NCI-H1092 (cell line): Measurements from ENCODE around the gene TBC1D22A.

Experiments used
- DNase-seq: peaks from one replicate; lab custom pipeline; 2025; lab: John Stamatoyannopoulos, UW

TBC1D22A gene

GRCh38 chr22:47171441-47172221, 409.2 kb downstream of the TBC1D22A start:
- no peak for DNase-seq

DNA sequence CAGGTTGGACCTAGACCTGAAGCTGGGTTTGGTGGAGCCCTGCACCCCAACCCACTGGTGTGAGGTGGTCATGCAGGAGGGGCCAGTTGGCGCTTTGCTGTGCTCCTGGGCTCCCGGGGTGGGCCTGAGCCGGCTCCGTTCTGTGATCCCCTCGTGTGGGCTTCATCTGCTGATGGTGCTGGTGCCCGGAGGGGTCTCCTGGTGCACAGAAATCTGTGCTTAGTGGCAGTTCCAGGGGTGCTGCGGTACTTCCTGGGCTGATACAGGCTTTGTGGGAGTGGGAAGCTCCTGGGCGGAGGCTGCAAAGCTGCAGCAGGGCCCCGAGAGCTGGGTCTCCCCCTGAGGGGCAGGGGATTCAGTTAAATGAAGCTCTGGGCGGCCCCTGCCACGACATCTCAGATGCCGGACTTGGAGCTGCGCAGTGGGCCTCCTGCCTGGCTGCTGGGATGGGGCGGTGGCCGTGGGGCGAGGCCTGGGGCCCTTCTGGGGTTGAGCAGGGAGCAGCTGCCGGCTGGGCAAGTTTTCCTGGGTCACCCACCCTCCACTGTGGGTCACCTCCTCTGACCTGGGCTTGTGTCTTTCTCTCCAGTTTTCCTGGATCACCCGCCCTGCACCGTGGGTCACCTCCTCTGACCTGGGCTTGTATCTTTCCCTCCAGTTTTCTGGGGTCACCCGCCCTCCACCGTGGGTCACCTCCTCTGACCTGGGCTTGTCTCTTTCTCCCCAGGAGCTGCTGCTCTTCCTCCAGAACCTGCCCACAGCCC, 410.5 kb downstream of the TBC1D22A start:
- no peak for DNase-seq

GRCh38 chr22:47173535-47174021, 411.1 kb downstream of the TBC1D22A start:
- no peak for DNase-seq

DNA sequence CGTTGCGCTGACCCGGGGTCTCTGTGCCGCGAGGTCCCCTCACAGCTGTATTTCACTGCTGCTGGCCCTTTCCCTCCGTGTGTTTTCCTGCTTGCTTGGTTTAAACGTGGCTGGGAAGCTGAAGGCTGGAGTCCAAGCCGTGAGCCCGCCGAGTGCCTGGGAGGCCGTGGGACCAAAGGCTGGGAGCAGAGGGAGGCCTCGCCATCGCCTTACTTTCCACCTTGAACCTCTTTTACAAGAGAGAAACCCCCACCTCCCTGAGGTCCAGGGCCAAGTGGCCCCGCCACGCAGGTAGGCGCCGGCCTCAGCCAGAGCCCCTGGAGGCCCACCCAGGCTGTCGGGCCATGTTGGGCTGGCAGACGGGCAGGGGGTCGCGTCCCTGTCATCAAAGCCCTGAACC, 411.6 kb downstream of the TBC1D22A start:
- no peak for DNase-seq

DNA sequence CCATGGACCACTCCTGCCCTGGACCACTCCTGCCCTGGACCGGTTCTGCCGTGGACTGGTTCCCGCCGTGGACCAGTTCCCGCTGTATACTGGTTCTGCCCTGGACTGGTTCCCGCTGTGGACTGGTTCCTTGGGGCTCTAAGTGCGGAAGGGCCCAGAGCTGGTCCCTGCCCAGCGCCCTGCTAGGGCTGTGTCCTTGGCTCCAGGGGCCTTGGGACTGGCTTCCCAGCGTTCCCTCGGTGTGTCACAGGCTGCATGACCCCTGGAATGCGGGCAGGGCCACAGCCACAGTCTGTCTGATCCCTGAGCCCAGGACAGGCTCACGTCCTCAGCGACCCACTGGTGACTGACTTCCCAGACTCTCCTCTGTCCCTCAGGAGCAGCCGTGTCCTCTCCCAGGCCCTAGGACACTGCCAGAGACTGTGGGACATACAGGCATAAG, 412.2 kb downstream of the TBC1D22A start:
- no peak for DNase-seq

DNA sequence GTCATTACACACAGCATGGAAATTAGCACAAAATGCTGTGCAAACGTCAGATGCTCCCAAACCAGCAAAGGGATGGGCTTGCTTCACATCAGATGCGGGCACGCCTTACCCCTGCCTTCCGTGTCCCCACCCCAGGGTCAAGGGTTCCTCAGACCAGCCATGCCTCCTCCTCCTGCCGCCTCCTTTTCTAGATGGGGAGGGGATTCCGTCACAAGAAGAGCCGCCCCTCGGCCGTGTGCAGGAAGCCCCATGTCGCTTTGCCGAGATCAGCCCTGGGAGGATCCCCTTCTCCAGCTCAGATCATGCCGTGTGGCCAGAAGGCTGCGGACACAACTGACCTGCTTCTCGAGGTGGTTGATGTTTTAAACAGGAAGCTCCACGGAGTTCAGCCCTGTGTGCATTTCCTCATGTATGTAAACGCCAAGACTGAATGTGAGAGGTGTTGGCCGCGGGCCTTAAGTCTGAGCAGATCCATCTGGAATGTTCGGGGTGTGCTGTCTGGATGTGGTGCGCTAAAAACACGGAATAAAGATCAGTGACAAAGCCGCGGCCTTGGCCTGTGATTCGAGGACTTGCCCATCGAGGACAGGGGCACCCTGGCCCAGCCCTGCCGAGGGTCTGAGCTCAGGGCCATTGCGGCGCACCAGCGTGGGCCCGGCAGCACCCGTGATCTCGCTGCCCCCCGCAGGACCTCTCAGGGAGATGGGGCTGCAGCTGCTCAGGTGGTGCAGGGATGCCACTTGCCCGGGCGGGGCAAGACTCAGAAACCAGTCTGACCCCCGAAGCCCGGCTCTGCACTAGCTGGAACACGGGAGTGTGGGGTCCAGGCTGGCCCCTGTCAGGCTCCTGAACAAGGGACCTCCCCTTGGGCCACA, 412.9 kb downstream of the TBC1D22A start:
- no peak for DNase-seq

GRCh38 chr22:47176026-47176389, 413.6 kb downstream of the TBC1D22A start:
- DNase-seq, result no peak

DNA sequence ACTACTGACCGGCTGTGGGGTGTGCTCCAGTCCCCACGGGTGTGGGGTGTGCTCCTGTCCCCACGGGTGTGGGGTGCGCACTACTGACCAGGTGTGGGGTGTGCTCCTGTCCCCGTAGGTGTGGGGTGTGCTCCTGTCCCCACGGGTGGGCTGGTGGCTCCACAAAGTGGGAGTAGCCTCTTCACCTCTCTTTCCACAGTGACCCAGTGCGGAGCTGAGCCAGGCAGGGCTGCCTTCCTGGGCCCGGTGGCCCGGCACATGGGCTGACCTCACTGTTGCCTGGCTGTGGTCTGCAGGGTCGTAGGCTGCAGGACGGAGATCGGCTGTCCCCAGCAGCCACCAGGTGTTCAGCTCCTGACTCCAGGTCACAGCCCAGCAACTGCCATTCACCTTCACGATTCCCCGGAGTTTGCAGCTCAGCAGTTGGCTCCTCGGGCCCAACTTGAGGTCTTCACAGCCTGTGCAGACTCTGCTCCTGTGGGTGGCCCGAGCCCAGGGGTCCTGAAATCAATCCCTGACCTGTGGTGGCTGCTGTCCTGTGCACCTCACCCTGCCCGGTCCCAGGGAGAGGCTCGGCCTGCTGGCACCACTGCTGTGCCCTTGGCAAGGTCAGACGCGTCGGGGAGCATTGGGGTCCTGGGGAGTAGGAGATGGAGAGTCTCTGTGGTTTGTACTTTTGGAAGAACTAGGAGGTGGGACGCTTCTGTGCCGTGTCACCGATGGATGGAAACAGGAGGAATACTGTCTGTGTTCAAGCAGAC, 414.3 kb downstream of the TBC1D22A start:
- no peak for DNase-seq

DNA sequence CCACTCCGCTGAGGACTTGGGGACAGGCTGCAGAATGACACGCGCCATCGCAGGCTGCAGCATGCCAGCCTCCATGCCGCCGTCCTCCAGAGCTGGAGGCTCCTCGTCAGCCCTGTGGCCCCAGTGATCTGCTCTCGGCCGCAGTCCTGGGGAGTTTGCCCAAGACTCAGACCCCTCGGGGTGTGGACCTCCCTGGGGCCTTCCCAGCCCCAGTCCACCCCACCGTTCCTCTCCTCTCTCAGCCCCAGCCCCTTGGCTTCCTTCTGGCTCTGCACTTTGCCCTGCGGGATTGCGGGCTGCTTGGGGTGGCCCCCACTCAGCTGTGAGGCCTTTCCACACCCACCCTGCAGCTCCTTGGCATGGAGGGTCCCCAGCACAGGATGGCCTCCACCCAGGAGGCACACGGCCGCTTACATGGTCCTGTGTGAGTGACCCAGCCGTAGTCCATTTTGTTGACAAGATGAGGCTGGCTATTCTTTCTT, 414.9 kb downstream of the TBC1D22A start:
- DNase-seq, result no peak

GRCh38 chr22:47178339-47178738, 415.9 kb downstream of the TBC1D22A start:
- DNase-seq, result no peak

GRCh38 chr22:47180796-47181195, 418.3 kb downstream of the TBC1D22A start:
- DNase-seq, result no peak

DNA sequence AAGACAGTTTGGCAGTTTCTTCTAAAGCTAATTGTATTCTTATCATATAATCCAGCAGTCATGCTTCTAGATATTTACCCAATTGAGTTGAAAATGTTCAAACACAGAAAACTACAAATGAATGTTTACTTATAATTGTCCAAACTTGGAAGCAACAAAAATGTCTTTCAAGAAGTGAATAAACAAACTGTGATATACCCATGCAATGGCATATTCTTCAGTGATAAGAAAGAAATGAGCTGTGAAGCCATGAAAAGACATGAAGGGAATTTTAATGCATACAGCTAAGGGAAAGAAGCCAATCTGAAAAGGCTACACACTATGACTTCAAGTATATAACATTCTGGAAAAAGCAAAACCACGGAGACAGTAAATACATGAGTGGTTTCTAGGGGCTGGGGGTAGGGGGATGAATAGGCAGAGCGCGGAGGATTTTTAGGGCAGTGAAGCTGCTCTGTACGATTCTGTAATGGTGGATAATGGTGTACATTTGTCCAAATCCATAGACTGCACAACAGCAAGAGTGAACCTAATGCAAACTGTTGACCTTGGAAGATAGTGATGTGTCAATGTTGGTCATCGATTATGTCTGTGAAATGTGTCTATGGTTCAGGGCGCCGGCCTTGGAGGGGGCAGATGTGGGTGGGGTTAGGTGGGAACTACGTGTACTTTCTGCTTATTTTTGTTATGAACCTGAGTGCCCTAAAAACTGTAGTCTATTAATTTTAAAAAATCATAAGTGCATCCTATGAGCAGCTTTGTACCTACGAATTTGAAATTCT, 424.9 kb downstream of the TBC1D22A start:
- no peak for DNase-seq

- DNase-seq, result no peak
Measured at GRCh38 chr22:47188261-47189055, 426.0 kb downstream of the TBC1D22A start.

DNA sequence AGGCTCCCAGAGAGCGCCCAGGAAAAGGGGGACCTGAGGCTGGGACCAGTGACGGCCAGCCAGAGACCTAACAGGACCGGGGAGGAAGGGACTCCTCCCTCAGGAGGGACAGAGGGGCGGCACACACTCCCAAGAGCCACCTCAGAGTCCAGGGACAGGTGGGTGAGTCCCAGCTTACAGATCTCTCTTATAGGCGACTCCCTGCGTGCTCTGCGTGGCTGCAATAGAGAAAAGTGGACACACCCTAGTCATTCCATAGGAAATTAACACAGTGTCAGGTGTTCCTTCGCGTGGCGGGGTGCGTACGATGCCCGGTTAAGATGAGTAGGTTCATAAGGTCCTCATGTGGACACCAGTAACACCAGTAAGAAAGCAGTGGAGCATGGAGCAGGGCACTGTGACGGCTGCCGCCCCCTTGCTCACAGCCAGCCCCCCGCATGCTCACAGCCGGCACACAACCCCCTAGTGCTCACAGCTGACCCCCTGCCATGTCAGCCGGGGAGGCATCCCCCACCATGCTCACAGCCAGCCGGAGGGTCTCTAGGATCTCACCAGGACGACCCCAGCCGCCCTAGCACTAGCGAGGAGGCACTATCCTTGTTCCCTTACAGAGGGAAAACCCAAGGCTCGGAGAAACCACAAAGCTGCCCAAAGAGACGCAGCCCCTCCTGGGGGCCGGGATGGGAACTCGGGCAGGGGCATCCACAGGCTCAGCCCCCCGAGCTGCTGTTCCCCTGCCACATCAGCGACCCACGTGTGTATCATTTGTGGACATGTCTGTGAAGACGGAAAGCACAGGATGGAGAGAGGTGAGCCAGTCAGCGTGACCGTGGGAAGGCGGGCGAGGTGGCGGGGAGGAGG, 426.8 kb downstream of the TBC1D22A start:
- no peak for DNase-seq

- no peak for DNase-seq
Measured at GRCh38 chr22:47190276-47190956, 428.0 kb downstream of the TBC1D22A start.

GRCh38 chr22:47190957-47191670, 428.7 kb downstream of the TBC1D22A start:
- DNase-seq, result no peak
